Measurements from ENCODE around the gene PTGS2.

The PTGS2 gene

GRCh38 chr1:186710696-186711095, 30.5 kb upstream of the PTGS2 start:
- no peaks in the 10 kb centered on the region for H3K36me3 ChIP-seq (ENCODE audit: control insufficient read depth in 2 of 2, insufficient read depth in 1 of 2, low read length in 2 of 2)
- ChIA-PET POLR2A (no interaction called here), CTCF (interaction anchor here (0.9 kb wide), 1 partner anchor 336 kb away, joined by 3 read pairs; the partner anchor contains the start of gene TPR)
- H3K4me3 ChIP-seq (ENCODE audit: low read depth, low read length), result no peak overlapping the region
- H3K9me3 ChIP-seq (ENCODE audit: control insufficient read depth, insufficient read depth, low read depth, low read length), result no peaks in the 10 kb centered on the region
- TF ChIP-seq PRDM4 (tag by site-specific recombination; IDR thresholded peaks at IDR 0.05) (no peak), ZNF510 (tag by site-specific recombination; IDR thresholded peaks at IDR 0.05; ENCODE audit: insufficient replicate concordance) (no peak), GLIS1 (tag by site-specific recombination; IDR thresholded peaks at IDR 0.05) (no peak), ZNF121 (tag by site-specific recombination; IDR thresholded peaks at IDR 0.05) (no peak), ZNF398 (tag by site-specific recombination; IDR thresholded peaks at IDR 0.05) (no peak)
- no peak overlapping the region for H3K27ac ChIP-seq (ENCODE audit: extremely low read depth, low read depth, low read length)
- no peaks in the 10 kb centered on the region for H3K4me1 ChIP-seq (ENCODE audit: control insufficient read depth, insufficient read depth, low read length)

DNA sequence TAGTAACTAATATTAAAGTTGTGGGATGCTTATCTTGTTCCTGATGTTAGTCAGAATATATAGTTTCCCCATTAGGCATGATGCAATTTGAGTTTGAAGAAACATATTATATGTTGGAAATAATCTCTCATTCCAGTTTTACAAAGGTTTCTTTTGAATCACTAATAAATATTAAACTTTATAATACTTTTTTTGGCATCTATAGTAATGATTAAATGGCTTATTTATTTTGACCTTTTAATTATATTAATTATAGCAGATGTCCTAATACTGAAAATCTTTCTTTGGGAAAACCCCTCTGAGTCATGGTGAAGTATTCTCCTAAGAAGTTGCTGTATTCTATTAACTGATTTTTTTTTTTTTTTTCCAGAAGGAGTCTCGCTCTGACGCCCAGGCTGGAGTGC, 28.5 kb upstream of the PTGS2 start:
- Histone ChIP-seq H3K27ac (ENCODE audit: extremely low read depth, low read depth, low read length) (no peak overlapping the region), H3K4me3 (ENCODE audit: low read depth, low read length) (no peak overlapping the region), H3K4me1 (ENCODE audit: control insufficient read depth, insufficient read depth, low read length) (no peaks in the 10 kb centered on the region), H3K9me3 (ENCODE audit: control insufficient read depth, insufficient read depth, low read depth, low read length) (no peaks in the 10 kb centered on the region), H3K36me3 (ENCODE audit: control insufficient read depth in 2 of 2, insufficient read depth in 1 of 2, low read length in 2 of 2) (no peaks in the 10 kb centered on the region)
- ChIA-PET POLR2A (no interaction called here), CTCF (no interaction called here)
- no peak for TF ChIP-seq ZNF837 (tag by site-specific recombination; IDR thresholded peaks at IDR 0.05)
- no peak for TF ChIP-seq KLF1 (tag by site-specific recombination; IDR thresholded peaks at IDR 0.05)
- TF ChIP-seq GLI4 (tag by site-specific recombination; IDR thresholded peaks at IDR 0.05), result no peak
- TF ChIP-seq ZNF341 (tag by site-specific recombination; IDR thresholded peaks at IDR 0.05; ENCODE audit: low read depth), result no peak
- TF ChIP-seq ZNF366 (tag by site-specific recombination; conservative IDR thresholded peaks at IDR 0.05), result no peak
- TF ChIP-seq ZNF558 (tag by site-specific recombination; IDR thresholded peaks at IDR 0.05), result no peak

DNA sequence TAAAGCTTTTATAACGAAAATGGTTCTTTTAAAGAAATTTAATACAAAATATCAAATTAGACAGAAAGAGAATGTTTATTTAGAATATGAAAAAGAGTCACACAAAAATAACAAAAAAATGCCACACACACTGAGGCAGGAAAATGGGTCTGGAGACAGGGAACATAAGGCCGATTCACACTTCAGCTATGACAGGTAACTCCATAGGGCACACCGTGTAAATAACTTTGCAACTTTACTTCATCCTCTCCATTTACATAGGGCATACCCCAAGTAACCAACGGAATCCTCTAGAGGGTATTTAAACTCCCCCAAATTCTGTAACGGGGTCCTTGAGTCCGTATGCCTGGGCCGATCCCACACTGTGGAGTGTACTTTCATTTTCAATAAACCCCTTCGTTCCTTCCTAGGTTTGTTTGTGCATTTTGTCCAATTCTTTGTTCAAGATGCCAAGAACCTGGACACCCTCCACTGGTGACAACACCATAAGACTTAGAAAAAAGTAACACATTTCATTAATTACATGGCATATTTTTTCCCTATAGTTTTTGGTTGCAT, 23.1 kb upstream of the PTGS2 start:
- Histone ChIP-seq H3K27ac (ENCODE audit: extremely low read depth, low read depth, low read length) (no peak overlapping the region), H3K36me3 (ENCODE audit: control insufficient read depth in 2 of 2, insufficient read depth in 1 of 2, low read length in 2 of 2) (no peaks in the 10 kb centered on the region), H3K4me3 (ENCODE audit: low read depth, low read length) (no peak overlapping the region), H3K9me3 (ENCODE audit: control insufficient read depth, insufficient read depth, low read depth, low read length) (no peaks in the 10 kb centered on the region), H3K4me1 (ENCODE audit: control insufficient read depth, insufficient read depth, low read length) (no peaks in the 10 kb centered on the region)
- ChIA-PET POLR2A (no interaction called here), CTCF (interaction anchor here (0.7 kb wide), 1 partner anchor 9 kb away, joined by 3 read pairs; no protein-coding TSS in a partner anchor)
- no peak for TF ChIP-seq ZNF341 (tag by site-specific recombination; IDR thresholded peaks at IDR 0.05; ENCODE audit: low read depth)
- TF ChIP-seq HOXC10 (CRISPR knock-in tag; IDR thresholded peaks at IDR 0.05), result no peak
- no peak for TF ChIP-seq ZNF777 (tag by site-specific recombination; IDR thresholded peaks at IDR 0.05; ENCODE audit: borderline replicate concordance)
- no peak for TF ChIP-seq ZNF521 (tag by site-specific recombination; IDR thresholded peaks at IDR 0.05)
- TF ChIP-seq ZNF585B (tag by site-specific recombination; IDR thresholded peaks at IDR 0.05), result no peak
